Gastrocnemius medialis (tissue), 4 donors: ENCODE results near the gene KCTD19.

Experiments
- POLR2A ChIP-seq, 2 donors: fragments of 450-650 bp; IDR thresholded peaks; one replicate each; pipeline ENCODE4 v1.6.1; 2017; ENCODE audit warnings: antibody characterized with exemption in 2 of 2, mild to moderate bottlenecking in 2 of 2, moderate library complexity in 2 of 2
- TF ChIP-seq, protein P1 (sequence below), 5 experiments: fragments of 450-650 bp in 3 of 5; fragments of 200-600 bp in 2 of 5; sonication (generic) in 2 of 5; IDR thresholded peaks in 4 of 5; conservative IDR thresholded peaks in 1 of 5; 1 replicate in 4 of 5; 2 replicates in 1 of 5; pipeline ENCODE4 v1.5.1; 2016 to 2019; ENCODE audit warnings: antibody characterized with exemption in 5 of 5, mild to moderate bottlenecking in 3 of 5, moderate library complexity in 3 of 5

DNA sequence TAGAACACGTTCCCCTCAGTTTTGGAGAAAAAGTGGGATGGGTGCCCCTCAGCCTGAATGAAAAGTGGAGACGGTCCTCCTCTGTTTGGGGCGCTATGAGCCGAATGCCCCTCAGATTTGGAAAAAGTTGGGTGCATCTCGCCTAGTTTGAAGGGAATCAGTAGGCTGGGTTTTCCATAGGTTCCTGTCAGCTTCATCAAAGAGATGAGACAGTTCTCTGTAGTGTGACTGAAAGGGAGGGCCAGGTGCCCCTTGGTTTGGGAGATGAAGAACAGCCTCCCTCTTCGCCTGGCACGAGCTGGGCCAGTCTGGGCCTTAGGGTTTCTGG is 78.5 kb downstream of the KCTD19 start:
- TF ChIP-seq, protein P1, sequence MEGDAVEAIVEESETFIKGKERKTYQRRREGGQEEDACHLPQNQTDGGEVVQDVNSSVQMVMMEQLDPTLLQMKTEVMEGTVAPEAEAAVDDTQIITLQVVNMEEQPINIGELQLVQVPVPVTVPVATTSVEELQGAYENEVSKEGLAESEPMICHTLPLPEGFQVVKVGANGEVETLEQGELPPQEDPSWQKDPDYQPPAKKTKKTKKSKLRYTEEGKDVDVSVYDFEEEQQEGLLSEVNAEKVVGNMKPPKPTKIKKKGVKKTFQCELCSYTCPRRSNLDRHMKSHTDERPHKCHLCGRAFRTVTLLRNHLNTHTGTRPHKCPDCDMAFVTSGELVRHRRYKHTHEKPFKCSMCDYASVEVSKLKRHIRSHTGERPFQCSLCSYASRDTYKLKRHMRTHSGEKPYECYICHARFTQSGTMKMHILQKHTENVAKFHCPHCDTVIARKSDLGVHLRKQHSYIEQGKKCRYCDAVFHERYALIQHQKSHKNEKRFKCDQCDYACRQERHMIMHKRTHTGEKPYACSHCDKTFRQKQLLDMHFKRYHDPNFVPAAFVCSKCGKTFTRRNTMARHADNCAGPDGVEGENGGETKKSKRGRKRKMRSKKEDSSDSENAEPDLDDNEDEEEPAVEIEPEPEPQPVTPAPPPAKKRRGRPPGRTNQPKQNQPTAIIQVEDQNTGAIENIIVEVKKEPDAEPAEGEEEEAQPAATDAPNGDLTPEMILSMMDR (IDR thresholded peaks at IDR 0.05 in 4 of 5, conservative IDR thresholded peaks at IDR 0.05 in 1 of 5) = no peak
- no peak for TF ChIP-seq POLR2A (IDR thresholded peaks at IDR 0.05)
